HG03159 (cell line): Measurements from ENCODE around the gene NADSYN1.
"Not testable (repeated sequence)": the region's sequence is repeated elsewhere in the genome, so short reads cannot be mapped to it uniquely, and the experiment has no call there.

ENCODE experiments used
- ATAC-seq: cut with Tn5 transposase; IDR thresholded peaks from one replicate; pipeline ENCODE4 v1.9.1; 2021; ENCODE audit warnings: mild to moderate bottlenecking, moderate library complexity; ENCODE audit not compliant: unreplicated experiment

The NADSYN1 gene

DNA sequence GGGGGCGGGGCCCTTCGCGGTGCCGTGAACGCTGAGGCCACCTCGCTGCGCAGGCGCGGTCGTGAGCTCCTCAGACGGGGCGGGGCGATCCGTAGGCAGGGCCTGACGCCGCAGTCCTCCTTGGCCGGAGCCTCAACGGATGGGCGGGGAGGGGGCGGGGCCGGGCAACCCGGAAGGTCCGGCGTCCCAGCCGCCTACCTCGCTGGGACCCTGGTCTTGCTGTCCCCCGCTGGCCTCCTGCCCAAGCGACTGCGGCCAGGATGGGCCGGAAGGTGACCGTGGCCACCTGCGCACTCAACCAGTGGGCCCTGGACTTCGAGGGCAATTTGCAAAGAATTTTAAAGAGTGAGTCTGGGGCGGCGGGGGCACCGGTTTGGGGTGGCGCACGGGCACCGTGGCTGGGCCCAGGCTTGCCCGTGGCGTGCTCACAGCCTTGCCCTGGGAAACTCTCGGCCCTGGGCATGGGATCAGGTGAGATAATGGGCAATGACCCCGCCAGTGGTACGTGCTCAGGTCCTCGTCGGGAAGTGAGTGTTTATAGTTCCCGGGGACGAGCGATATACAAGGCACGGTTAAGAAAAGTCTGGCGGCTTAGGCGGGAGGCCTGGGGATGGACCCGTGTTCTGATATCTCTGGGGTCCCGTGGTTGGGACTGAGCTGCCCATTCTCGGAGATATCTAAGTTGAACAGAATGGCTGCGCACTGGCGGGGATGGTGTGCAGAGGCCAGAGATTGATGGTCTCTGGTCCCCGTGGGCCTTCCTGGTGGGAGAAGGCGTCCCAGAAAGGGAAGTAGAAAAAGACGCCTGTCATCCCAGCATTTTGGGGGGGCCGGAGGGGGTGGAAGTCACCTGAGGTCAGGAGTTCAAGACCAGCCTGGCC is at the start of gene NADSYN1:
Gene NADSYN1, plus strand, starts transcription at position 167 of the 881 bp plus-strand sequence. Its CDS starts 94 bp downstream, at position 261.
- ATAC-seq, result peak; percentile 57

DNA sequence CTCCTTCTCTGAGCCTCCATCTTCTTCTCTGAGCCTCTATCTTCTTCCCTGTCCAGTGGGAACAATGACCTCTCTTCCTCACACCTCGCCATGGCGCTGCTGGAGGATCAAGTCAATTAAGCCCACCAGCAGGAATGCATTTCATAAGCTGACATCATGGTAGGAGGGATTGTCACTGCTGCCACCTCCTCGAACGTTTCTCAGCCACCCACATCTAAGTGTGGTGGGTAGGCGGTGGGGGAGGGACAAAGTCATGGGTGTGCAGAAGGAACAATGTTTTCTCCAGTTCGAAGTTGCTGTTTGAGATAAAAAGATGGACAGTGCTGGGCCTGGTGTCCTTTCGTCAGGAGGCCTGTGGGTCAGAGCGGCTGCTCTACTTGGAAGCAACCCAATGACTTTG is 48.8 kb upstream of the NADSYN1 start:
- no peak for ATAC-seq

DNA sequence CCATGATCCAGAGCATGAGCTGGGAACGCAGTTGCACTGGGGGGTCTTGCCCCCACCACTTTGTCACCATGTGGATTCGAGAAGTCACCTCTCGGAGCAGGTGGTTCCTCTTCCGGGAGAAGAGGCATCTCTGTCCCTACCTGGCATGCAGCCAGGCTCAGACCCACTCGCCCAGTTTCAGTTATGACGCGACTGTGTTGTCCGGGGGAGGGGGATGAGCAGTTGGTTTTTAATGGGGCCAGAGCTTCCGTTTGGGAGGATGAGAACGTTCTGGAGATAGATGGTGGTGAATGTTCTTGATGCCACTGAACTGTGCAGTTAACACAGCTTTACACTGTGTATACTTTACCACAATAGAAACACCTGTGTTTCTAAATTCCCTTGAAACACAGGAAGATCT is 46.3 kb upstream of the NADSYN1 start:
- ATAC-seq, result no peak

GRCh38 chr11:71407356-71407755 is 45.6 kb upstream of the NADSYN1 start:
- no peak for ATAC-seq

DNA sequence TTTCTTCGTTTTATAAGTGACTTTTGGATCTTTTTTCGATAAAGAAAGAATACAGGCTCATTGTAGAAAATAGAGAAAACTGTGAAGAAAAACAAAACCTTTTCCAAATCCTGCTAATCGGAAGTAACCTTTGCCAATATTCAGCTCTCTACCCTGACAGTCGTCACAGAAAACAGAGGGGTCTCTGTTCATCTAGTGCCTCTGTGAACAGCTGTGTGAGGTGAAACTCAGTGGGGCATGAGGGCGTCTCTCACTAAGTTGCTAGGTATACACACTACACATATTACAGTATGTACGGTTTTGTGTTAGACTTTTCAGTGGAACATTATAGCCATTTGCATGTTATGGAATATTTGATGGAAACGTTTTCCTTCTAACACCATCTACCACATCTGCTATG is 44.2 kb upstream of the NADSYN1 start:
- no peak for ATAC-seq

DNA sequence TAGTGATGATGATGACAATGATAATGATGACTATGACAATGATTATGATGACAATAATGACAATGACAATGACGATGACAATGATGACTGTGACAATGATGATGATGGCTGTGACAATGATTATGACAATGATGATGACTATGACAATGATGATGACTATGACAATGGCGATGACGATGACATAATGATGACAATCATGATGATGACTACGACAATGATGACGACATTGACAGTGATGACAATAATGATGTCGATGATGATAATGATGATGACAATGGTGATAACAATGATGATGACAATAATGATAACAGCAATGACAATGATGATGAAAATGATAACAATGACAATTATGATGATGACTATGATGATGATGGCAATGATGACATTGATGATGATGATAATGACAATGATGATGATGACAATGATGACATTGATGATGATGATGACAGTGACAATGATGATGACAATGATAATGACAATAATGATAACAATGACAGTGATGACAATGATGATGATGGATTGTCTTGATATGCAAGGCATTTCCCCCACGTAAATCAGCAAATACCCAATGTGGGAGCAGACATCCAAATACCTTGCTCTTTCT is 42.5 kb upstream of the NADSYN1 start:
- no peak for ATAC-seq

GRCh38 chr11:71414645-71415044 is 38.4 kb upstream of the NADSYN1 start:
- no peak for ATAC-seq

GRCh38 chr11:71418643-71419042 is 34.4 kb upstream of the NADSYN1 start:
- peak; percentile 79 for ATAC-seq

DNA sequence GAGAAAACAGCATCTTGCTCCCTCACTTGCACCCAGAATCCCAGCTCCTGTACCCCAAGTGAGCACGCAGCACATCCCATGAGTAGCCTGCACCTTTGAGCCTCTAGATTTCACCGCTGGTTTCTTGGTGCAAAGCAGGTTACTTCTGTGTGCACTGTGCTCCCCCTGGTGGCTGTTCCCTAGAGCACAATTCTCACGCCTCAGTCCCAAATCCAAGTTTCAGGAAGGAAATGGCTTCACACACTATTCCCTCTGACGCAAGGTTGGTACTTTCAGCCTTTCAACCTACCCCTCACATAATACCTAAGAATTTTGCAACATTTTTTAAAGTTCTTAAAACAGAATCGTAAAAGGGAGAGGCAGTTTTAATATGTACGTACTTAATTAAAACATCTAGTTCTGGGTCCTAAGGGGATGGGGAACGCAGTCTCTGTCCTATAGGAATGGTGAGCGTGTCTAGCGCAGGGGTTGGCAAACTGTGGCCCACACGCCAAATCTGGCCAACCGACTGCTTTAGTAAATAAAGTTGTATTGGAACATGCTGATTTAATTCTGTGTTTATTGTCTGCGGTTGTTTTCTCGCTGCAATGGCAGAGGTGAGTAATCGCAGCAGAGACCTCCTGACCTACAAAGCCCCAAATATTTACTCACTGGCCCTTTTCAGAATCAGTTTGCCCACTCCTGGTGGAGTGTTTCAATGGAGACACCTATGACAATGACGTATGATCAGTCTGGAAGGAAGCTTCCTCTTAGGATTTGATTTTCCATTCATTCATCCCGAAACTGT is 32.4 kb upstream of the NADSYN1 start:
- ATAC-seq, result no peak

DNA sequence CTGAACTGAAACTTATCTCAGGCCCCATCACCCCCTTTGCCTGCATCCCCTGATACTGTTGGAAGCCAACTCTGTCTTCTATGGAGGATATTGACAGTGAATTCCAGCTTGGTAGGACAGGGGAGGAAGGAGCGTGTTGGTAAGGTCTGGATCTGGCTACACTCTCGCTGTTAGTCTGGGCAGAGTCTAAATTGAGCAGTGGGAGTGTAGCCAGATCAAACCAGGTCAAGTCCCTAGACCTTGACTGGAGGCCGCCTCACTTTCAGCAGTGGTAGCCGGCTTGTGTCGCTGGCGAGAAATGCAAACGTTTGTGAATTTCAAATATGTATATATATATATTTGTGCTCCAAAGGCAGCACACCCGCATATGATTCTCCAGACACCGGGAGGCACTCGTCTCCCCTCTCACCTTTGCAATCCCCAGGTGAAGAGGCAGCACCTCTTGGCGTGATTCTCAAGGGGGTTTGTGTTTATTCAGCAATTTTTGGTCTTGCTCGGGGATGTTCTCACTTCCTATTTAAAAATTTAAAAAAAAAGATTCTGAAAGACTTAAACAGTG is 31.5 kb upstream of the NADSYN1 start:
- ATAC-seq, result no peak

GRCh38 chr11:71422318-71422717 is 30.7 kb upstream of the NADSYN1 start:
- ATAC-seq, result not testable (repeated sequence)

DNA sequence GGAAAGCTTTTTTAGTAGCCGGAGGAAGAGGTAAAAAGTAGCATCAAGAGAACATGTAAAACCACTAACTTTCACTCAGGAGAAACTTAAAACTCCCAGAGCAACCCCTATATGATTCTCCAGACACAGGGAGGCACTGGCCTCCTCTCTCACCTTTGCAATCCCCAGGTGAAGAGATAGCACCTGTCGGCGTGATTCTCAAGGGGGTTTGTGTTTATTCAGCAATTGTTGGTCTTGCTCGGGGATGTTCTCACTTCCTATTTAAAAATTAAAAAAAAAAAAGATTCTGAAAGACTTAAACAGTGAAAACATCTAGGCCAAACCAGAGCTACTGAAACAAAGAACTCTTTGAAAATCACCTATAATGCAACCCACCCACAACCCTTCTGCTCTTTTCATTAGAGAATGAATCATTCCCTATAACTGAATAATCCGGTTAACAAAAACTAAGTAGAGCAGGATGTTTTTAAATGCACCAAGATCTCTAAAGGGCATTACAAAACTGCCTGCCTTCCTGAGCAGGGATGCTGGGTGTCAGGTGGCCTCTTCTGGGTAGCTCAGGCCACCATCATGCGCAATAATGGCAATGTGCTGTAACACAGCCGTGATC is 29.7 kb upstream of the NADSYN1 start:
- ATAC-seq, result no peak

- no peak for ATAC-seq
These were observed 27.6 kb upstream of the NADSYN1 start for GRCh38 chr11:71425409-71425808.

DNA sequence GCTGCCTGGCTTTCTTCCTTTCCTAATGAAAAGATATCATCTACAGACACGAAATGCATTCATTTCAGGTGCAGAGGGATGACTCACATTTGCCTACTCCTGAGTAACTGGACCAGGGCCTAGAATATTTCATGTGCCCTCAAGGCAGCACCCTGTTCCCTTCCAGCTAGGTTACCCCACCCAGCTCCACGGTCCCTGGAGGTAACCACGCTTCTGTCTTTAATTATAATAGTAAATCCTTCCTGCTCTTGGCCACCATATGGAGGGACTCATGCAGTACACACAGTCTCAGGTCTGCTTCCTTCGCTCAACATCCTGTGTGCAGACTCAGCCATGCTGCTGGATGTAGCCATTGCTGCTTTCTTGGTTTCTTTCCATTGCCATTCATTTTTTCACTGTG is 27.1 kb upstream of the NADSYN1 start:
- no peak for ATAC-seq

DNA sequence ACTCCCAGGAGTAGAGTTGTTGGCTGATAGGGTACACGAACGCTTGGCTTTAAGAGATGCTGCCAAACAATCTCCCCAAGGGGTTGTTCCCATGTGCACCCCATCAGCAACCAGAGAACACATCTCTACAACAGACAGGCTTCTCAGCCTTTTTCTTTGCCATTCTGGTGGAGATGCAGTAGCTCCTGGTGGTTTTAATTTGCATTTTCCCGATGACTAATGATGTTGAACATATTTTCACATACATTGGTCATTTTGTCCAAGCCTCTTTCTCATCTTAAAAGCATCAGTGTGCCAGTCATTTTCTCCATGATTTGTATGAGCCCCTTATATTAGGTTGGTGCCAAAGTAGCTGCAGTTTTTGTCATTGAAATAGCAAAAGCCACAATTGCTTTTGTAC is 26.6 kb upstream of the NADSYN1 start:
- no peak for ATAC-seq

- no peak for ATAC-seq
These were observed 24.1 kb upstream of the NADSYN1 start for GRCh38 chr11:71428861-71429435.

DNA sequence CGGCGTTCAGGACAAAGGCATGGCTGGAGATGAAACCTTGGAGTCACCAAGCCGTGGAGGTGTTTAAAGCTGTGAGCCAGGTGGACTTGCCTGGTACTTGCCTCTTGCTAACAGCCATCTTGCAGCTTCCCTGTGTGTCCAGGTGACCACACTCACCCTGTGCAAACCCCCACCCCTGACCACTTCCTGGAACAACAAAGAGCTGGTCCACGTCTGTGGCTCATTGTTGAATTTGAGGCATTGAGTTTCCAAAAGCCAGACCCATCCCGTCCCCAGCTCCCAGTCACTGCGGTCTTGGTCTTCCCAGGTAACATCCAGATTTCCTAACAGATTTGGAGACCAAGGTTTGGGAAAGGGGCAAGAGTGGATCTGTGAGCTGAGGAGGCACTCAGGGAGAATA is 23.3 kb upstream of the NADSYN1 start:
- ATAC-seq, result no peak

GRCh38 chr11:71430166-71430565 is 22.8 kb upstream of the NADSYN1 start:
- ATAC-seq, result no peak

GRCh38 chr11:71431271-71431670 is 21.7 kb upstream of the NADSYN1 start:
- no peak for ATAC-seq
